A172 (cell line): ENCODE data around the gene C17orf114. TPM values are rescaled to one million over a fixed set of nuclear protein-coding genes. Genes with fewer than 3 reads are reported as not detected.

Experiments
- total RNA-seq: library from RNA; depleted of rRNA; stranded (reverse); fragments of >200 nt; shearing (Covaris generic); gene quantifications from 2 replicates; pipeline ENCODE4 v1.2.3, GENCODE V29; 2014; rRNA removed

C17orf114 gene

Other genes starting within 250 kb of the C17orf114 start
- 59.0 and 63.5 TPM in 2 replicates for gene MYBBP1A, start 246.9 kb downstream of the C17orf114 start, total RNA-seq
- not detected in 2 replicates for gene GGT6, start 241.8 kb downstream of the C17orf114 start, total RNA-seq
- 0.34 and 1.8 TPM in 2 replicates for gene SMTNL2, start 217.8 kb downstream of the C17orf114 start, total RNA-seq
- gene ALOX15, start 160.7 kb downstream of the C17orf114 start, total RNA-seq, result not detected in 2 replicates
- gene PELP1, start 98.2 kb downstream of the C17orf114 start, total RNA-seq, result 23.5 and 29.5 TPM in 2 replicates
- 6.7 and 12.3 TPM in 2 replicates for gene ARRB2, start 91.7 kb downstream of the C17orf114 start, total RNA-seq
- gene MED11, start 70.9 kb downstream of the C17orf114 start, total RNA-seq, result 29.9 and 33.3 TPM in 2 replicates
- gene ZMYND15, start 62.5 kb downstream of the C17orf114 start, total RNA-seq, result 0.07 and 0.21 TPM in 2 replicates
- gene CXCL16, start 62.4 kb downstream of the C17orf114 start, total RNA-seq, result 5.1 and 8.1 TPM in 2 replicates
- gene TM4SF5, start 30.4 kb downstream of the C17orf114 start, total RNA-seq, result not detected in 2 replicates
- gene VMO1, start 16.0 kb downstream of the C17orf114 start, total RNA-seq, result not detected in 2 replicates
- gene GLTPD2, start 13.4 kb downstream of the C17orf114 start, total RNA-seq, result not detected in 2 replicates
- 351 and 425 TPM in 2 replicates for gene PSMB6, start 6.2 kb downstream of the C17orf114 start, total RNA-seq
- gene PLD2, start 4.8 kb upstream of the C17orf114 start, total RNA-seq, result 17.6 and 18.0 TPM in 2 replicates
- gene MINK1, start 31.0 kb upstream of the C17orf114 start, total RNA-seq, result 31.4 and 31.6 TPM in 2 replicates
- gene C17orf107, start 97.2 kb upstream of the C17orf114 start, total RNA-seq, result 0.07 and 0.48 TPM in 2 replicates
- gene CHRNE, start 100.8 kb upstream of the C17orf114 start, total RNA-seq, result not detected in 2 replicates
- 0.17 TPM in 1 of 2 replicates, not detected in the other for gene GP1BA, start 129.9 kb upstream of the C17orf114 start, total RNA-seq
- 80.8 and 82.6 TPM in 2 replicates for gene SLC25A11, start 137.7 kb upstream of the C17orf114 start, total RNA-seq
- 48.2 and 49.2 TPM in 2 replicates for gene RNF167, start 137.9 kb upstream of the C17orf114 start, total RNA-seq
- gene PFN1, start 146.2 kb upstream of the C17orf114 start, total RNA-seq, result 1,113 and 1,180 TPM in 2 replicates
- gene ENO3, start 148.8 kb upstream of the C17orf114 start, total RNA-seq, result 4.0 and 12.3 TPM in 2 replicates
- gene SPAG7, start 165.5 kb upstream of the C17orf114 start, total RNA-seq, result 74.4 and 90.6 TPM in 2 replicates
- 2.4 and 7.1 TPM in 2 replicates for gene CAMTA2, start 185.3 kb upstream of the C17orf114 start, total RNA-seq
- gene INCA1, start 195.2 kb upstream of the C17orf114 start, total RNA-seq, result 0.88 and 1.5 TPM in 2 replicates
- 123 and 125 TPM in 2 replicates for gene KIF1C, start 195.6 kb upstream of the C17orf114 start, total RNA-seq
- 0.05 and 0.16 TPM in 2 replicates for gene SLC52A1, start 233.1 kb upstream of the C17orf114 start, total RNA-seq